ENCODE results near the gene KCNJ11. TPM values are rescaled to one million over a fixed set of nuclear protein-coding genes. Genes with fewer than 3 reads are reported as not detected.

The KCNJ11 gene
- total RNA-seq, 1 donor from 2014 or later, result 11.0 TPM

GRCh38 chr11:17393472-17393871 lies 5.0 kb upstream of the KCNJ11 start:
- no peak for DNase-seq (ENCODE audit: low spot score in 2 of 2)
- FAIRE-seq, result no peak

GRCh38 chr11:17392872-17393271 lies 4.4 kb upstream of the KCNJ11 start:
- FAIRE-seq, result no peak

GRCh38 chr11:17391493-17392355 lies 3.3 kb upstream of the KCNJ11 start:
- DNase-seq (ENCODE audit: low spot score in 2 of 2) (no peak), FAIRE-seq (no peak)

More at GRCh38 chr11:17392872-17393271, 4.4 kb upstream of the KCNJ11 start:
- no peak for DNase-seq (ENCODE audit: low spot score in 2 of 2)

DNA sequence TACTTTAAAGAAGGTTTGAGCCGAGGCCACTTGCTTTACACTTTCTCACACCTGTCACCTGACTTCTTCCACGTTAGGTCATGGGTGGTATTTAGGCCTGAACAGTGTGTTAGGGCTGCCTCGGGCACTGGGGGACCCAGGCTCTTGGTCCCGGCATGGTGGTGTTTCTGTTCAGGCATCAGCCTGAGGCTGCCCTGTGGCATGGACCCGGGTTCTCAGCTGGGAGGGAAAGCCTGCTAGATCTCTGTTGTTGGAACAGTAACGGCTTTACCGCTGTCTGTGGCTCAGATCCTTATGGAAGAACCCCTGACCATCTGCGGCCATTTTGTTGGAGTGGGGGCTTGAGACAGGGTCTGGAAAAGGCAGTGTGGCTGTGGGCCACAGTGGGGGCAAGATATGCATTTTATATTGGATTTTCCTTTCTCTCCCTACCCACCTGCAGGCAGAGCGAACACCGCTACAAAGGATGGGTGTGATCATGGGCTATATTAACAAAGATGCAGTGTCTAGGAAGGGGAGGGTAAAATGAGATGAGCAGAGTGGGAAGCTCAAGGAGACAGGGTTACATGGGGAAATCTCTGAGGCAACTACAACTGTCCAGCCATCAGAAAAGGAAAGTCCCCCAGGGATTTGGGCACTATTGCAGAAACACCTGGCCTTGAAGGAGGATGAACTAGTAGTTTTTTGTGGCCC lies 1.6 kb upstream of the KCNJ11 start:
- DNase-seq (ENCODE audit: low spot score in 2 of 2) (no peak), FAIRE-seq (no peak)

DNA sequence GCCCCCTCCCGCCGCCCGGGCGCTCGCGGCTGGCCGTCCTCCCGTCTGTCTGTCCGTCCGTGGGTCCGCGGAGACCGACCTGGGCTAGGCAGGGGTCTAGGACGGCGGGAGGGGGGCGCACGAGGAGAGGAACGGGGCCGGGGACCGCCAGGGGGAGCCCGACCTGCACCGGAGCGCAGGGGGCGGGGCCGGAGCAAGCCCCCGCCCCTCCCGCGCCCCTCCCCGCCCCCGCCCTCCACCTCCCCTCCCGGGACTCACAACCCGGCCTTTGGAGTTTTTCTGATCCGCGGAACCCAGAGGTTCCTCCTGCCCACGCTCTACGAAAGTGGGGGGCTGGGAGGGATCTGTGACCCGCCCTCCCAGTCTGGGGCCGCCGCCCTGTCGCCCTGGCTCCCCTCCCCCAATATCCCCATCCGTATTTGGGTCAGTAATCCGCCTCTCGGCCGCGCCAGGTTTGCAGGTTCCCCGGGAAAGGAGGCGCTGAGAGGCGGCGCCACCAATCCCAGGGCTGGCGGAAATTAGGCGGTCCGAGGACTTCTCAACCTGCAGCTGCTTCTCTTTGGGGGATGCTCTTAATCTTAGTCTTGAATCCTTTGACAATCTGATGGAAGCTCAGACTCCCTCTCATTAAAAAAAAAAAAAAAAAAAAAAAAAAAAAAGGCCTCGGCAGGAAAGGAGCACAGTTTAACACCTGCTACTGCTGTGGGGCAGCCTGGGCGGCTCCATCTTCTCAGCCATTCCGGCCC lies 925 bp upstream of the KCNJ11 start:
- DNase-seq (ENCODE audit: low spot score in 2 of 2), result peak; percentile 72 to 85
- no peak for FAIRE-seq

- no peak for DNase-seq (ENCODE audit: low spot score in 2 of 2)
- no peak for FAIRE-seq
These were observed 648 bp downstream of the KCNJ11 start for GRCh38 chr11:17387811-17388210.

DNA sequence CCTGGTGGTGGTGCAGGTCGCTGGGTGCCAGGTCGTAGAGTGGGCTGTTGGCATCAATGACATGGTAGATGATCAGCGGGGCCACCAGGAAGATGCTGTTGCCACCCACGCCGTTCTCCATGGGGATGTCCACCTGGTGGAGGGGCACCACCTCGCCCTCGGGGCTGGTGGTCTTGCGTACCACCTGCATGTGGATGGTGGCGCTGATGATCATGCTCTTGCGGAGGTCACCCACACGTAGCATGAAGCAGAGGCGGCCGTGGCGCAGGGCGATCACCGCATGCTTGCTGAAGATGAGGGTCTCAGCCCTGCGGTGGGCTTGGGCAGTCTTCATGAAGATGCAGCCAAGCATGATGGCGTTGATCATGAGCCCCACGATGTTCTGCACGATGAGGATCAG lies 1.2 kb downstream of the KCNJ11 start:
- DNase-seq (ENCODE audit: low spot score in 2 of 2), result no peak
- FAIRE-seq, result no peak

- peak in 1 of 2 donors; percentile 54 for DNase-seq (ENCODE audit: low spot score in 2 of 2)
- no peak for FAIRE-seq
These were observed 2.0 kb downstream of the KCNJ11 start for GRCh38 chr11:17386331-17387084.

- FAIRE-seq, result no peak
These were observed 2.5 kb downstream of the KCNJ11 start for GRCh38 chr11:17385926-17386325.

GRCh38 chr11:17385492-17385891 lies 3.0 kb downstream of the KCNJ11 start:
- FAIRE-seq (no peak), DNase-seq (ENCODE audit: low spot score in 2 of 2) (no peak)

More at GRCh38 chr11:17385926-17386325, 2.5 kb downstream of the KCNJ11 start:
- DNase-seq (ENCODE audit: low spot score in 2 of 2), result no peak

- FAIRE-seq (no peak), DNase-seq (ENCODE audit: low spot score in 2 of 2) (no peak)
These were observed 4.4 kb downstream of the KCNJ11 start for GRCh38 chr11:17384002-17384511.

GRCh38 chr11:17383461-17383860 lies 5.0 kb downstream of the KCNJ11 start:
- FAIRE-seq (no peak), DNase-seq (ENCODE audit: low spot score in 2 of 2) (no peak)

- FAIRE-seq (no peak), DNase-seq (ENCODE audit: low spot score in 2 of 2) (no peak)
These were observed 6.3 kb downstream of the KCNJ11 start for GRCh38 chr11:17382046-17382728.

- FAIRE-seq (no peak), DNase-seq (ENCODE audit: low spot score in 2 of 2) (no peak)
These were observed 7.3 kb downstream of the KCNJ11 start for GRCh38 chr11:17381156-17381555.

DNA sequence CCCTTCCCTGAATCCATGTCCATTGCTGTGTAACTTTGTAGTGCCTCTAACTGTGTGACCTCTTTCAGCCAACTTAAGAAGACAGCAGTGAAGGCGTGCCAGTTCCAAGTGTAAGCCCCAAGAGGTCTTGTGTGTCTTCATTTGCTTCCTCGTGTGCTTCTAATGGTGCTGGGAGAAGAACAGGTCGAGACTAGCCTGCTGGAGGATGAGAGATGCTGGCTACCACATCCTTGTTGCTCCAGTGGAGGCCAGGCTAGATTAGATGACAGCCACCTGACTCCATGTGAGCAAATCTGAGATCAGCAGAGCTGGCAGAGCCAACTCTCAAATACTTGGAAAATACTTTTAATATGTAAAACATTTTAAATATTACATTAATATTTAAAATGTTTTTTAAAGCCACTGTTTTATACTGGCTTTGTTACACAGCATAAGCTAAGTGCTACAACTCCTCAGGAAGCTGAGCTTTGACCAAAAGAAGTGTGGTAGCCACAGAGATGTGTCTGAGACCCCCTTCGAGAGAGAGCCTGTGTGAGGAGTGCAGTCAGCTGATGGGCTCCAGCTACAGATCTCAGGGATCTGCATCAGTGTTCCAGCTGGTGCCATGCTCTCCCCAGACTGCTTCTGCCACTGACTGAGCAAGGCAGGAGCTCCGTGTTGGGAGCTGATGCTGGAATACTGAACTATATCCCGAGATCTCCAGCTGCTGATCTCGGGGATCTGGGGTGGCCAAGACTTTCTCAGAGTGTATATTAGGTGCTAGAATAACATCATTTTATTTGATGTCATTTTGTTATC lies 8.9 kb downstream of the KCNJ11 start:
- FAIRE-seq (no peak), DNase-seq (ENCODE audit: low spot score in 2 of 2) (no peak)

DNA sequence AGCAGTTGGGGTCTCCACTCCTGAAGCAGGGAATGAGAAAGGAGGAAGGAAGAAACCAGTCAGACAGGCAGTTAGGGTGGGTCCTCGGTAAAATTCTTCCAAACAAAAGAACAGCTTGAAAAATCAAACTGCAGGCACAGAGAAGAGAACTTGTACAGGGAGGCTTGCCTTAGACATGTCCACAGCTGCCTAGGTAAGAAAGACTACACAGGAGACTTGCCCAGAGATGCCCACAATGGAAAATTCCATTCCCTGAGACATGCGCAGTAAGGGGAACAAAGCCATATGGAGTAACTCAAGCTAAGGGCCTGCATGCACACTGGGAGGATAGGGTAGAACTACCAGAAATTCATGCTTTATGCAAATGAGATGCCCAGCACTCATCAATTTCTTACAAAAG lies 9.8 kb downstream of the KCNJ11 start:
- DNase-seq (ENCODE audit: low spot score in 2 of 2) (no peak), FAIRE-seq (no peak)

GRCh38 chr11:17376493-17376892 lies 12.0 kb downstream of the KCNJ11 start:
- no peak for FAIRE-seq

GRCh38 chr11:17375547-17375946 lies 12.9 kb downstream of the KCNJ11 start:
- DNase-seq (ENCODE audit: low spot score in 2 of 2), result no peak
- no peak for FAIRE-seq

More at GRCh38 chr11:17376493-17376892, 12.0 kb downstream of the KCNJ11 start:
- no peak for DNase-seq (ENCODE audit: low spot score in 2 of 2)

DNA sequence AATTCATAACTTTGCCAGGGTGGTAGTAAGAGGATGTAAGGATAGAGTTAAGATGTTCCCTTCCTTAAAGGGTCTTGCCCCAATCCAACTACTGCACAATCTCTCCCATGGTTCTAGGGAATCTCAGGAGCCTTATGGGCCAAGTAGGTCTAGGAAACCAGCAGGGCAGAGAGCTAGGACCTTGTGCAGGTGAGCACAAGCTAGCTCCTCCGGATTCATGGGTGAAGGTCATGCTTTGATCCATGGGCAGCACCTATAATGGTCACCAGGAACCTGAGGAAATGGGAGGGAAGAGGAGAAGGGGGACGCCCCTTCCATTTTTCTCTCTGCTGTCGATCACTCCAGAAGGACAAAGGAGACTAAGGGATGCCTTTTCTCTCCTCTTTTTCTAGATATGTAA lies 16.8 kb downstream of the KCNJ11 start:
- no peak for DNase-seq (ENCODE audit: low spot score in 2 of 2)
- FAIRE-seq, result no peak
